GM23248 (cell line): ENCODE results near the gene TUBB1. TPM values are rescaled to one million over a fixed set of nuclear protein-coding genes. Genes with fewer than 3 reads are reported as not detected.

Source experiments
- DNase-seq: peaks from one replicate; pipeline ENCODE4 v3.0.0-alpha.2; 2015
- H2AFZ ChIP-seq: fragments of 200-600 bp; sonication (generic); 2 replicates; pipeline ENCODE4 v1.6.1; 2016; ENCODE audit warnings: antibody characterized with exemption
- H3F3A ChIP-seq: fragments of 200-600 bp; sonication (generic); 2 replicates; pipeline ENCODE4 v1.6.1; 2016; ENCODE audit warnings: mild to moderate bottlenecking, antibody characterized with exemption, mixed run types; ENCODE audit not compliant: insufficient read depth
- H3K27ac ChIP-seq: fragments of 200-600 bp; sonication (generic); 2 replicates; pipeline ENCODE4 v1.5.1; 2016; ENCODE audit warnings: mild to moderate bottlenecking
- H3K27me3 ChIP-seq: fragments of 200-600 bp; sonication (generic); replicated peaks from 2 replicates; pipeline ENCODE4 v1.6.1; 2016; ENCODE audit warnings: mild to moderate bottlenecking; ENCODE audit not compliant: insufficient read depth
- H3K36me3 ChIP-seq: fragments of 200-600 bp; sonication (generic); 2 replicates; pipeline ENCODE4 v1.6.1; 2016; ENCODE audit warnings: low read depth, mild to moderate bottlenecking
- H3K4me1 ChIP-seq: fragments of 200-600 bp; sonication (generic); 2 replicates; pipeline ENCODE4 v1.6.1; 2016; ENCODE audit warnings: mild to moderate bottlenecking; ENCODE audit not compliant: insufficient read depth
- H3K4me2 ChIP-seq: fragments of 200-600 bp; sonication (generic); one replicate; pipeline ENCODE4 v1.6.1; 2016; ENCODE audit warnings: mild to moderate bottlenecking; ENCODE audit not compliant: unreplicated experiment
- H3K4me3 ChIP-seq: fragments of 200-600 bp; sonication (generic); 2 replicates; pipeline ENCODE4 v1.5.1; 2016; ENCODE audit warnings: mild to moderate bottlenecking
- H3K79me2 ChIP-seq: fragments of 200-600 bp; sonication (generic); 2 replicates; pipeline ENCODE4 v1.6.1; 2016; ENCODE audit warnings: mild to moderate bottlenecking; ENCODE audit not compliant: insufficient read depth
- H3K9ac ChIP-seq: fragments of 200-600 bp; sonication (generic); 2 replicates; pipeline ENCODE4 v1.6.1; 2016; ENCODE audit warnings: mild to moderate bottlenecking
- H3K9me2 ChIP-seq: fragments of 200-600 bp; sonication (generic); 2 replicates; pipeline ENCODE4 v1.6.1; 2016; ENCODE audit warnings: mixed run types, mild to moderate bottlenecking, moderate library complexity; ENCODE audit not compliant: insufficient read depth
- H3K9me3 ChIP-seq: fragments of 200-600 bp; sonication (generic); one replicate; pipeline ENCODE4 v1.6.1; 2017; ENCODE audit warnings: low read depth
- H4K20me1 ChIP-seq: fragments of 200-600 bp; sonication (generic); 2 replicates; pipeline ENCODE4 v1.6.0; 2016; ENCODE audit not compliant: insufficient read depth
- EZH2 ChIP-seq: fragments of 200-600 bp; sonication (generic); IDR thresholded peaks from 2 replicates; pipeline ENCODE4 v1.6.1; 2018; ENCODE audit warnings: antibody characterized with exemption, mild to moderate bottlenecking; ENCODE audit not compliant: insufficient read depth, poor library complexity, severe bottlenecking
- EZH2phosphoT487 ChIP-seq: fragments of 200-600 bp; sonication (generic); IDR thresholded peaks from 2 replicates; pipeline ENCODE4 v1.6.1; 2018; ENCODE audit warnings: antibody characterized with exemption, moderate library complexity, mild to moderate bottlenecking, low read depth; ENCODE audit not compliant: insufficient read depth
- WGBS, 2 experiments: methylation state at CpG; one replicate each; pipeline ENCODE4 v1.1.6; 2015 to 2017; ENCODE audit warnings: low lambda C conversion rate in 2 of 2, low coverage in 1 of 2; ENCODE audit errors: missing lambda C conversion rate in 2 of 2; 5-methylcytosine and 5-hydroxymethylcytosine counted together
- in situ Hi-C: fragments of 300-500 bp; cut with MboI; formaldehyde crosslinking; loops from 2 replicates; pipeline ENCODE4 v1.15.0; 2020
- polyA plus RNA-seq: library from polyadenylated mRNA; unstranded; fragments of >200 nt; fragmentation: Nextera tagmentation; extraction: Ambion mirVana; gene quantifications from 2 replicates; pipeline ENCODE4 v1.2.1, GENCODE V29; 2016
- total RNA-seq: library from RNA; depleted of rRNA; stranded (reverse); fragments of >200 nt; shearing (Covaris generic); gene quantifications from 2 replicates; pipeline ENCODE4 v1.2.3, GENCODE V29; 2014; rRNA removed

TUBB1 gene
- total and polyA plus RNA-seq, 2 experiments from 2014 or later, result 0.09 TPM; not detected in 1

DNA sequence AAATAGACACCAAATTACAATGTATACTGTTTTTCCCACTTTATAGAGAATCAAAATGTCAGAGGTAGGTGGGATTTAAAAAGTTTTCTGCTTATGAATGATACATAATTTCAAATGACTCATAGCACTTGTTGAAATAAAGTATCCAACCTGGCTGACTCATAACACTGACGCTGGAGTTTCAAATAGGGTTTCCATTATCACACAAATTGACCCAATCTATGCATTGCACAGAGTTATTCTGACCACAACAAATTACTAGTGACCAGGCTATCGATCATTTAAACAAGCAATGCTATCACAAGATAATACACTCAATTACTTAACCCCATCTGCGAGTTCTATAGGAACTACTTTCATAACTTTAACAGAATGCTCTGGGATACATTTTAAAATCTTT, 55.2 kb downstream of the TUBB1 start:
- peaks cover 50% of the 10 kb centered on the region for H3K27me3 ChIP-seq
- no peaks in the 10 kb centered on the region for H3K4me1 ChIP-seq
- no peak overlapping the region for H3K4me3 ChIP-seq
- H3K36me3 ChIP-seq, result no peaks in the 10 kb centered on the region
- H3K9ac ChIP-seq, result no peak overlapping the region
- DNase-seq, result no peak
- WGBS, 2 experiments, result 69 to 70% methylated on average over 3 of the region's 3 CpGs
- H3F3A ChIP-seq, result no peaks in the 10 kb centered on the region
- in situ Hi-C loops, result no loop called here
- TF ChIP-seq EZH2 (no peak), EZH2phosphoT487 (no peak)
- H2AFZ ChIP-seq, result no peak overlapping the region
- no peaks in the 10 kb centered on the region for H3K9me2 ChIP-seq
- no peak overlapping the region for H3K4me2 ChIP-seq
- no peaks in the 10 kb centered on the region for H3K9me3 ChIP-seq
- H4K20me1 ChIP-seq, result no peaks in the 10 kb centered on the region
- no peak overlapping the region for H3K27ac ChIP-seq
- no peaks in the 10 kb centered on the region for H3K79me2 ChIP-seq

DNA sequence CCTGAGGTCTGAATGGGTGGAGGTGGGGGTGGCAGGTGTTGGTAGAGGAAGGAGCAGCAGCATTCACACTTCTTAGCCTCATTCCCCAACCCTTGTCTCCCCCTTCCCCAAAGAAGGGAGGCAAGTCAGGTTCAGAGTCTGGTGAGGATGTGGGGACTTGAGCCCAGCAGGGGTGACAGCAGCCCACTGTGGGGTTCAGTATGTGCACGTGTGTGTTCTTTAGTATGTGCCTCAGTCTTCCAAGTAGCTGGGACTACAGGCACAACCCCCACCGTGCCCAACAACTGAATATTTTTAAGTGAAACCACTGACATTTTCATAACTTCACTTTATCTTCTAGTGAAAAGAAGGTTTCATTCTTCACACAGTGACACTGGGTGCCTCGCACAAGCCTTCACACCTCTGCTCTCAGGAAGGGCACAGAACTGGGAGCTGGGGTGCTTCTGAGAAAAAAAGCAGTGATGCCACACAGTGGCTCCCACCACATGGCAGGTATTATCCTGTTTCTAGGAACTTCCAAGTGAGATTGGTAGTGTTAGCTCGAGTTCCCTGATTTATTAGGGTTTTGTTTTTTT, 56.8 kb downstream of the TUBB1 start:
- Histone ChIP-seq H3K36me3 (no peaks in the 10 kb centered on the region), H3K9me2 (no peaks in the 10 kb centered on the region), H3K27ac (no peak overlapping the region), H2AFZ (no peak overlapping the region), H3F3A (no peaks in the 10 kb centered on the region), H4K20me1 (no peaks in the 10 kb centered on the region), H3K9me3 (no peaks in the 10 kb centered on the region), H3K79me2 (no peaks in the 10 kb centered on the region), H3K9ac (no peak overlapping the region), H3K4me2 (no peak overlapping the region), H3K4me1 (no peaks in the 10 kb centered on the region), H3K4me3 (no peak overlapping the region), H3K27me3 (peaks cover 36% of the 10 kb centered on the region)
- DNase-seq, result no peak
- in situ Hi-C loops, result no loop called here
- TF ChIP-seq EZH2phosphoT487 (no peak), EZH2 (no peak)
- WGBS, 2 experiments, result 36 to 42% methylated on average over 4 of the region's 4 CpGs

Other genes with a start within 250 kb of the TUBB1 start
- 0.25 and 0.97 TPM in 2 replicates for gene GNAS-AS1, start 168.5 kb upstream of the TUBB1 start, total RNA-seq
- gene GNAS-AS1, start 168.5 kb upstream of the TUBB1 start, polyA plus RNA-seq, result 0.77 and 1.0 TPM in 2 replicates
- gene GNAS, start 166.7 kb upstream of the TUBB1 start, total RNA-seq, result 804 and 904 TPM in 2 replicates
- gene GNAS, start 166.7 kb upstream of the TUBB1 start, polyA plus RNA-seq, result 421 and 424 TPM in 2 replicates
- gene NELFCD, start 38.2 kb upstream of the TUBB1 start, total RNA-seq, result 36.3 and 52.5 TPM in 2 replicates
- 57.4 and 59.8 TPM in 2 replicates for gene NELFCD, start 38.2 kb upstream of the TUBB1 start, polyA plus RNA-seq
- 391 and 422 TPM in 2 replicates for gene CTSZ, start 12.2 kb upstream of the TUBB1 start, total RNA-seq
- 13.5 and 14.2 TPM in 2 replicates for gene CTSZ, start 12.2 kb upstream of the TUBB1 start, polyA plus RNA-seq
- 20.0 and 21.1 TPM in 2 replicates for gene ATP5F1E, start 12.9 kb downstream of the TUBB1 start, total RNA-seq
- gene ATP5F1E, start 12.9 kb downstream of the TUBB1 start, polyA plus RNA-seq, result 236 and 245 TPM in 2 replicates
- gene PRELID3B, start 23.4 kb downstream of the TUBB1 start, total RNA-seq, result 64.1 and 72.8 TPM in 2 replicates
- 75.8 and 76.4 TPM in 2 replicates for gene PRELID3B, start 23.4 kb downstream of the TUBB1 start, polyA plus RNA-seq
- gene ZNF831, start 144.4 kb downstream of the TUBB1 start, total RNA-seq, result not detected in 2 replicates
- not detected in 2 replicates for gene ZNF831, start 144.4 kb downstream of the TUBB1 start, polyA plus RNA-seq